Neural cell (in vitro differentiated cells): Measurements from ENCODE around the gene ADAMTS14. TPM values are rescaled to one million over a fixed set of nuclear protein-coding genes. Genes with fewer than 3 reads are reported as not detected.

Source experiments
- H2AFZ ChIP-seq: fragments of 200-600, 300-800 bp; sonication (generic), shearing (Covaris generic); 2 replicates; pipeline ENCODE4 v1.6.0; 2014; ENCODE audit warnings: low read depth, mild to moderate bottlenecking, antibody characterized with exemption, low read length, moderate library complexity
- H3F3A ChIP-seq: fragments of 200-600 bp; shearing (Covaris generic); 2 replicates; pipeline ENCODE4 v1.6.1; 2016; ENCODE audit warnings: mild to moderate bottlenecking, moderate library complexity, mixed read lengths, antibody characterized with exemption, low read length; ENCODE audit not compliant: insufficient read depth, poor library complexity, severe bottlenecking
- H3K27ac ChIP-seq: fragments of 200-600, 300-800 bp; sonication (generic), shearing (Covaris generic); 2 replicates; pipeline ENCODE4 v1.5.1; 2014; ENCODE audit warnings: mild to moderate bottlenecking, low read length, moderate library complexity
- H3K27me3 ChIP-seq: fragments of 300-800, 200-600 bp; sonication (generic), shearing (Covaris generic); 2 replicates; pipeline ENCODE4 v1.6.0; 2014; ENCODE audit warnings: mild to moderate bottlenecking, low read depth, low read length, moderate library complexity; ENCODE audit not compliant: insufficient read depth
- H3K36me3 ChIP-seq: fragments of 300-800, 200-600 bp; sonication (generic), shearing (Covaris generic); 2 replicates; pipeline ENCODE4 v1.5.1; 2014; ENCODE audit warnings: mild to moderate bottlenecking, antibody characterized with exemption, low read length, moderate library complexity; ENCODE audit not compliant: insufficient read depth
- H3K4me2 ChIP-seq: fragments of 300-800, 200-600 bp; sonication (generic), shearing (Covaris generic); 2 replicates; pipeline ENCODE4 v1.6.0; 2014; ENCODE audit warnings: mild to moderate bottlenecking, low read length
- H3K4me3 ChIP-seq: fragments of 300-800, 200-600 bp; sonication (generic), shearing (Covaris generic); 2 replicates; pipeline ENCODE4 v1.5.1; 2014; ENCODE audit warnings: mild to moderate bottlenecking, low read length, moderate library complexity
- H3K79me2 ChIP-seq: fragments of 200-600 bp; shearing (Covaris generic); replicated peaks from 2 replicates; pipeline ENCODE4 v1.6.0; 2014; ENCODE audit warnings: mild to moderate bottlenecking, low read length, moderate library complexity; ENCODE audit not compliant: insufficient read depth
- H3K9ac ChIP-seq: fragments of 300-800, 200-600 bp; sonication (generic), shearing (Covaris generic); 2 replicates; pipeline ENCODE4 v1.6.1; 2016; ENCODE audit warnings: mild to moderate bottlenecking, low read length, mixed read lengths
- H3K9me2 ChIP-seq: fragments of 200-600 bp; shearing (Covaris generic); 2 replicates; pipeline ENCODE4 v1.6.1; 2016; ENCODE audit warnings: mild to moderate bottlenecking, low read length, mixed read lengths; ENCODE audit not compliant: insufficient read depth
- H3K9me3 ChIP-seq: fragments of 200-600, 300-800 bp; sonication (generic), shearing (Covaris generic); 2 replicates; pipeline ENCODE4 v1.6.1; 2016; ENCODE audit warnings: mild to moderate bottlenecking, mixed run types, low read length, moderate library complexity, mixed read lengths
- H4K20me1 ChIP-seq: fragments of 200-600 bp; shearing (Covaris generic); 2 replicates; pipeline ENCODE4 v1.6.1; 2016; ENCODE audit warnings: mild to moderate bottlenecking, mixed run types; ENCODE audit not compliant: insufficient read depth
- CTCF ChIP-seq: fragments of 450-650 bp; IDR thresholded peaks from 2 replicates; pipeline ENCODE4 v1.5.1; 2014; ENCODE audit warnings: antibody characterized with exemption, mild to moderate bottlenecking, moderate library complexity; ENCODE audit not compliant: poor library complexity, severe bottlenecking
- EP300 ChIP-seq: fragments of 450-650 bp; conservative IDR thresholded peaks from 2 replicates; pipeline ENCODE4 v1.6.1; 2014; ENCODE audit warnings: antibody characterized with exemption, mild to moderate bottlenecking, moderate library complexity; ENCODE audit not compliant: poor library complexity, severe bottlenecking
- EZH2 ChIP-seq: fragments of 200-600, 300-800 bp; shearing (Covaris generic), sonication (generic); IDR thresholded peaks from 2 replicates; pipeline ENCODE4 v1.6.1; 2014; ENCODE audit warnings: antibody characterized with exemption, low read length, borderline replicate concordance, mild to moderate bottlenecking; ENCODE audit not compliant: insufficient read depth, poor library complexity, severe bottlenecking
- MXI1 ChIP-seq: fragments of 450-650 bp; conservative IDR thresholded peaks from 2 replicates; pipeline ENCODE4 v1.6.1; 2014; ENCODE audit warnings: antibody characterized with exemption, mild to moderate bottlenecking; ENCODE audit not compliant: poor library complexity, severe bottlenecking
- POLR2AphosphoS5 ChIP-seq: IDR thresholded peaks from 2 replicates; pipeline ENCODE4 v1.6.1; 2012
- RAD21 ChIP-seq: fragments of 450-650 bp; conservative IDR thresholded peaks from 2 replicates; pipeline ENCODE4 v1.6.1; 2014; ENCODE audit warnings: antibody characterized with exemption, mild to moderate bottlenecking, moderate library complexity
- REST ChIP-seq: IDR thresholded peaks from 2 replicates; pipeline ENCODE4 v1.6.1; 2012; ENCODE audit warnings: borderline replicate concordance
- SMC3 ChIP-seq: fragments of 450-650 bp; conservative IDR thresholded peaks from 2 replicates; pipeline ENCODE4 v1.6.1; 2014; ENCODE audit warnings: antibody characterized with exemption, mild to moderate bottlenecking, moderate library complexity; ENCODE audit not compliant: poor library complexity
- TAF1 ChIP-seq: IDR thresholded peaks from 2 replicates; pipeline ENCODE4 v1.6.1; 2012; ENCODE audit warnings: low read depth
- polyA plus RNA-seq: library from polyadenylated mRNA; depleted of rRNA; stranded (reverse); fragments of >200 nt; gene quantifications from 2 replicates; pipeline ENCODE4 v1.2.3, GENCODE V29; 2014

ADAMTS14 gene
- polyA plus RNA-seq, 1 donor from 2014 or later, result 0.04 TPM

GRCh38 chr10:70690589-70690988, 18.3 kb downstream of the ADAMTS14 start:
- no peaks in the 10 kb centered on the region for H3K79me2 ChIP-seq
- no peak for TF ChIP-seq RAD21
- no peak for TF ChIP-seq EZH2
- no peak overlapping the region for H2AFZ ChIP-seq
- no peaks in the 10 kb centered on the region for H3K9me3 ChIP-seq
- H3K4me3 ChIP-seq, result no peak overlapping the region
- no peaks in the 10 kb centered on the region for H3F3A ChIP-seq
- H4K20me1 ChIP-seq, result no peaks in the 10 kb centered on the region
- no peak overlapping the region for H3K4me2 ChIP-seq
- no peaks in the 10 kb centered on the region for H3K9me2 ChIP-seq
- no peak overlapping the region for H3K9ac ChIP-seq
- no peaks in the 10 kb centered on the region for H3K36me3 ChIP-seq
- no peak overlapping the region for H3K27ac ChIP-seq
- H3K27me3 ChIP-seq, result no peaks in the 10 kb centered on the region

GRCh38 chr10:70691611-70692010, 19.3 kb downstream of the ADAMTS14 start:
- TF ChIP-seq MXI1 (no peak), TAF1 (no peak), EP300 (no peak), RAD21 (no peak), EZH2 (no peak), SMC3 (no peak), REST (no peak), CTCF (no peak), POLR2AphosphoS5 (no peak)
- Histone ChIP-seq H3K4me2 (no peak overlapping the region), H3K9ac (no peak overlapping the region)

More at GRCh38 chr10:70691611-70692010, 19.3 kb downstream of the ADAMTS14 start:
- Histone ChIP-seq H3K4me3 (no peak overlapping the region), H3K9me2 (no peaks in the 10 kb centered on the region), H3K79me2 (no peaks in the 10 kb centered on the region), H3K36me3 (no peaks in the 10 kb centered on the region), H3K9me3 (no peaks in the 10 kb centered on the region), H3K27ac (no peak overlapping the region), H3F3A (no peaks in the 10 kb centered on the region), H4K20me1 (no peaks in the 10 kb centered on the region), H3K27me3 (no peaks in the 10 kb centered on the region), H2AFZ (no peak overlapping the region)
